HG03571 (cell line): ENCODE results near the gene INTS14.
"Not testable (repeated sequence)": the region's sequence is repeated elsewhere in the genome, so short reads cannot be mapped to it uniquely, and the experiment has no call there.

Experiments used
- ATAC-seq: cut with Tn5 transposase; IDR thresholded peaks from one replicate; pipeline ENCODE4 v1.9.1; 2021; ENCODE audit not compliant: unreplicated experiment

INTS14 gene

DNA sequence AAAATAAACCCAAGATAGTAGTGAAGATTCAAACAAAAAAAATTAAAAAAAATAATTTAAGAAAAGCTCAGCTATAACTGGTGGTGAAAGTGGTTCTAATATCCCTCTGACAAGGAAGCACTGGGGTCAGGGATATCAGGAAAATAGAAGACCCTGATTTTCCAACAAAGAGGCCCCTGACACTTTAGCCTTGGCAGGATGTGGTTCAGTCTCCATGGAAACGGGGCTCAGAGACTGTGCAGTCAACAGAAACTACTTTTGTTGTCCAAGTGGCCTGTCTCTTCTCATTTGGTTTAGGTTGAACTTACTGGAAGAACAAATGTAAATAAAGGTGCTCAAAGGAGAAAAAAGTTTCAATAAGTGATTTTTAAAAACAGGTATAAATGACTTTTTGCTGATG is 27.2 kb downstream of the INTS14 start:
- no peak for ATAC-seq

DNA sequence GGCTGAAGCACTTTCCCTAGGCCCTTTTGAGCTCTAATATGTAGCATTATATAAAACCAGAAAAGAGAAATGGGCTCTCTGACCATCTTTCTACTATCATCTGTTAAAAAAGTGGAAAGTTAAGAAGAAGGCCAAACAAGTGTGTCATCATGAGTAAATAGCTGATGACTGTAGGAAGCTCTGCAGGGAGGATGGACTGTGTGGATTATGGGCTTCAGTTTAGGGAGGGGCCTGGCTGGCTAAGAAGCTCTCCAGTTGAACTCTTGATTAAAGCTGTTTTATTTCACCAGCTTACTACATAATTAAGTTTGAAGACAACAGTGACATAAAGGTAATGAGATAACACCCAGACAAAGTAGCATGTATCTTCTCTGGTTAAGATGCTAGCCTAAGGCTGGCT is 30.6 kb downstream of the INTS14 start:
- no peak for ATAC-seq

DNA sequence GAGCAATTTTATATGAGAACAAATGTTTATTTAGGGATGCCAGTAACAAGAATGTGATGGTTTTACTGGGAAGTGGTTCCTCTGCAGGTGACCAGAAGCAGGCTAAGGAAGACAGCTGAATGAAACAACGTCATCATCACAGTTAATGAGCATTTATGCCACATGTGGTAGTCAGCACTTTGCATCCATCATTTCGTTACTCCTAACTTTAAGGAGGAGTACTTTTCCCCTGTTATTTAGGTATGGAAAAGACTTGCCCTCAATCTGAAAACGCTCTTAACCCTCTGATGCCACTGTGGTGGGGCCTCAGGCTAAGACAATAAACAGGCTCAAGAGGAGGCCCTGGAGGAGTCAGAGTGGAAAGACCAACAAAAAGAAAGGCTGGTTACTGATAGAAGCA is 31.2 kb downstream of the INTS14 start:
- ATAC-seq: no peak

DNA sequence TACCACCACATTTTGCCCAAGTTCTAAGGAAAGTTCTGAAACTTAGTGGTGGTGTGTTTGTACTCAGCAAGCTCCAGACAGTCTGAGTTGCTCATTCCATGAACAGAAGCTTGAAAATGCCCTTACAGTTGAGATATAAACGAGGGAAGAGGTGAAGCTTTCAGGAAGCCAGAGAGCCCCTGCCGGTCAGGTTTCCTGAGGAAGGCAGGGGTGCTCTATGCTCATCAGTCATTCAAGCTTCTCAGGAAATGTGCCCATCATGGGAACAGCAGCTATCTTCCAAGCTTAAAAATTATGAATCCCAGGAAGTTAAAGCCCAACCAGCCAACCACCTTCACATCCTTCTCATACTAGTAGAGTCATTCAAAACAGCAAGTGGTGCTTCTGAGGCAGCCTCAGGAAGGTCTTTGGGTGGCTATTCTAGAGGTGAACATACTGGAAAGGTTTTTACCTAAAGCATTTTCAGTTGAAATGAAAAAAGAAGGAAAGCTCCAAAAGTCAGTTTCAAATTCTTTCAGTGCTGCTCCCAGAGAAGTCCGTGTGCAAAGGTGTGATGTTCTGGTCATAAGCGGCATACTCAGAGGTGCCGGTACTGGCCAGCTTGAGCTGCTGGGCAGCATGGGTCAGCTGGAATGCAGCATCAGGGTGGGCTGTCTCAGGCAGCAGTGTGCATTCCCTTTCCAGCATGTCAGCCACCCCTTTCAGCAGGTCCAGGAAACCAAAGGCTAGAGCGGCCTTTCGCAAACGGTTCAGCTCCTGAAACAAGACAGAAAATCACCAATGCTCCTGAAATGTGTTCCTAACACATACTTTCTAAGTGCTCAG is 31.8 kb downstream of the INTS14 start:
- no peak for ATAC-seq

DNA sequence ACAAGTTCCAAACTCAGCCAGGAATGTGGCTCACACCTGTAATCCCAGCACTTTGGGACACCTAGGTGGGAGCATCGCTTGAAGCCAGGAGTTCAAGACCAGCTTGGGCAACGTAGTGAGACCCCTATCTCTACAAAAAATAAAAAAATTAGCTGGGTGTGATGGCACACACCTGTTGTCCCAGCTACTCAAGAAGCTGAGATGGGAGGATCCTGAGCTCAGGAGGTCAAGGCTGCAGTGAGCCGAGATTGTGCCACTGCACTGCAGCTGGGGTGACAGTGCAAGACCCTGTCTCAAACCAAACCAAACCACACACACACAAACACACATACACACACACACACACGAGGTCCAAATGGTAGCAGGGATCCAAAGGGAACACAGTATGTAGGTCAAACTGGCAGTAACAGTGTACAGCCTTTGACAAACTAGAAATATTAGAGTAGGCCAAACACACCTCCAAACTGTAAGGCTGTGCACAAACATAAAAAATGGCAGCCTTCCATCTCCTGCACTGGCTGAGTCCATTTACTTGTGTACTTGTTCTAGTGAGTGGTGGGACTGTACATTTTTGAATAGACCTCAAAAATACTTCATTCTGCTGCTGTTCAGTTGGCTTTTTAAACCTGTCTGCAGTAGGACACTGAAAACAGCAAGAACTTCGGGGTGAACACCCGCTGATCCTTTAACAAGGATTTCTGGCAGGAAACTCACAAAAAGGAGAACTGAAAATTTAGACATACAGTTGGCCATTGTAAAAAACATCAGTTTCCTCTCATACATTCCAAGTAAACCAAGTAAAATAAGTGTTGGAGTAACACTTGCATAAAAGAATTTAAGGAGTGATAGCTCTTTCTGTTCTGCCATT is 33.6 kb downstream of the INTS14 start:
- ATAC-seq: no peak

DNA sequence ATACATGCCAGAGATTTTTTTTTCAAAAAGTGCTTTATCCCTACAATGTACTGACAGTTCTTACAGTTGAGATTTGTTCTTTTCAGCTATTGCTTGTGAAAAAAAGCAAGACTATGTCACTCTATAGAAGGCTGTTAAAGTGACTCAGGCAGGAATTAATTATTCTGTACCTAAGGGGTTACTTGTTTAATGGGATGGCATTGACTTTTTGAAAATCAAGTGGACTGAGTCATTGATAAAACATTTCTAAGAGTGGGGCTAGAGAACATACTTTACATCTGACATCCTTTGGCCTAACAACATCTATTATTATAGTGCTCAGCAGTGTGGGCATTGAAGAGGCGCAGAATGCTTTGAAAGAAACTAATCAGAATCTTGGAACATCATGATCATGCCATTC is 34.3 kb downstream of the INTS14 start:
- no peak for ATAC-seq

DNA sequence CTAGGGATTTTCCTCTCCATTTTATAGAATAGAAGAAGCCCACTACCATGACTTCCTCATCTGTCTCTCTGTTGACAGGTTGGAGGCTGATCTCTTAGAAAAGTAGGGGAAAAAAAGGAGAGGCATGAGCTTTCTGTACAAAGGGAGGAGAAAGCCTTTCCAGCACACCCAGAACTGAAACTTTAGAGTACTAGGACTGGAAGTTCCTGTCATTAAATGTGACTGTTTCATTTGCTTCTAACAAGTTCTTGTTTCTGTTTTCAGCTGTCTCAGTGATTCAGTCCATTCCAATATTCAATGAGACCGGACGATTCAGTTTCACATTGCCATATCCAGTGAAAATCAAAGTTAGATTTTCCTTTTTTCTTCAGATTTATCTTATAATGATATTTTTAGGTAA is 39.0 kb downstream of the INTS14 start:
- ATAC-seq: no peak

DNA sequence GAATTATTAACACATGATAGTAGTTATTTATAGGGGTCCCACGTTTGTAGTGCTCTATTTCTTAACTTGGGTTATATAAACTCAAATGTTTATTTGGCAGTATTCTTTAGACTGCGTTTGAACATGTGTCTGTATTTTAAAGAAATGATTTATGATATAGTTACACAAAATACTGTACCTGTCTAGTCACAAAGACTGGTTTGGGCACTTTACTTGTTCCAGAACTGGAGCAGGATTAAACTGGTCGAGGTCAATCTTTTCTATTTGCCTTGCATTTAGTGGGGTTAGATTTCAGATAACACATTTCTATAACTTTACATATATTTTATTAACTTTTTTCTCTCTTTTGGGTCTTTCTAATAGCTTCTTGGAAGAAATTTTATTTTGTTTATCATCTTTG is 41.2 kb downstream of the INTS14 start:
- no peak for ATAC-seq

DNA sequence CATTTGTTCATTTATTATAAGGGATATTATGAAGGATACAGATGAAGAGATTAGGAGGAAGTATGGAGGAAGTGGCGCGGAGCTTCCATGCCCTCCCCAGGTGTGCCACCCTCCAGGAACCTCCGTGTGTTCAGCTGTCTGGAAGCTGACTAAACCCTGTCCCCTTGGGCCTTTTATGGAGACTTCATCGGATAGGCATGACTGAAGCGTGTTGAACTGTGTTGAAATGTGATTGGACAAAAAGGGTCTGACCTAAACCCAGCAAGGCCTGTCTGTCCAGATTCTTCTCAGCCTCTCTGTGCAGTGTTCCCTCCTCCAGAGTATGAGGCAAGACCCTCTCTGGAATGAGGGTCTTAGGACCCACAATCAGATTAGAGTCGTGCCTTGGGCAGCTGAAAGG is 49.0 kb downstream of the INTS14 start:
- no peak for ATAC-seq

DNA sequence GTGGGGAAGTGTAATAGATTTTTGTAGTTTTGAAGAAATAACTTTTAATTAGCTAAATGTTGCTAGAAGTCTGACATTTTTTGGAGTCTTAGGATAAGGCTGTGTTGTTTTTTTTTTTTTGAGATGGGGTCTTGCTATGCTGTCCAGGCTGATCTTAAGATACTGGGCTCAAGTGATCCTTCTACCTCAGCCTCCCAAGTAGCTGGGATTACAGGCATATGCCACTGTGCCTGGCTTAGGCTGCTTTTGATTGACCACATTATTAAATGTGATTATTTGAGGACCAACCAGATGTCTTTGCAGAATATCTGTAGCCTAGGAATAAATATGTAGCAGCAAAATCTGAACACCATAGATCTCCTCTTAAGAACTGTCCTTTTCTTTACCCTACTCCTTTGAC is 51.0 kb downstream of the INTS14 start:
- ATAC-seq: no peak

DNA sequence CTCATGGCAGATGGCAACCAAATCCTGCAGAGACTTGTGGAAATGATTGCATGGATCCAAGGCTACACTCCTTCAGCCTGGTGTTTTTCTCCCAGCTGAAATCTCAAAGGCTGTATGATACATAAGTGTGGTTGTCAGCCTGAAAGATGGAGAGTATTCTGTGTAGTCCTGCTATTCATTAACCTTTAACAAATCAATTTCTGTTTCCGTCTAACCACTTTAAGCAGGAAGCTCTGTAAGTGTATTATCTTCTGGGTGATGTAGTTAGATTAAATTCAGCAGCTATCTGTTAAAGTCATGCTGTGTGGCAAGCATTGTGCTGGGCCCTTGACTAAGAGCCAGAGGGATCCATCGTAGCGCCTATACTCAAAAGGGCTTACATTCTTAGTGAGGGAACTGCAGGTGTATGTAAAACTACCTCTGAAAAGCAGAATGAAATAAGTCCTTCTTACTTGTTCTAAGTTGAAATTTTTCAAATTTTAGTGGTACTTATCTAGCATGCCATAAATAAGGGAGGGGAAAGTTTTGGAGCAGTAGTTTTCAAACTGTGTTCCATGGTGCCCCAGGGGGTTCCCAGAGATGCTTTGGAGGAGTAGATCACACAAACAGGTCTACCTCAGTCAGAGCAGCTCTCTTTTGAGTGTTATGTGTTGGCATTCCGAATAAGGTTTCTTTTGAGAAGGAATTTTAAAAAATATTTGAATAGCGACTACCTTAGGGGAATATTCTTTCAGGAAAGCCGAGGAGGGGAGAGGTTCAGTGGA is 51.8 kb downstream of the INTS14 start:
- ATAC-seq: no peak

DNA sequence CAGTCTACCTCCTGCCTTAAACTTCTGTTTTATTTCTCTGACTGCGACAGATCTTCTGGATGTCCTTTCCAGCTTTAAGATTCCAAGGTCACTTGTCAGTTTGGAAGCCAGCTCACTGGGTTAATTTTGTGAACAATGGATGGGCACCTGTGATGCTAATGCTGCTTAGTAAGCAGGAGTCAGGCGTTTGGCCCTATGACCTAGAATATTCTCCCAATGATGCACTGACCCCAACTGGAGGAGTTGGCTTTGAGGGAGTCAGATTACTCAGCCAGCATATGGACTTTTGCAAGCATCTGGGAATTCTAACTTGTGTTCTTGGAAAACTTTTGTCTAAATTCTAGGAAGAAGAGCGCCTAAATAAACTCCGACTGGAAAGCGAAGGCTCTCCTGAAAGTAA is 52.6 kb downstream of the INTS14 start:
- ATAC-seq: no peak

DNA sequence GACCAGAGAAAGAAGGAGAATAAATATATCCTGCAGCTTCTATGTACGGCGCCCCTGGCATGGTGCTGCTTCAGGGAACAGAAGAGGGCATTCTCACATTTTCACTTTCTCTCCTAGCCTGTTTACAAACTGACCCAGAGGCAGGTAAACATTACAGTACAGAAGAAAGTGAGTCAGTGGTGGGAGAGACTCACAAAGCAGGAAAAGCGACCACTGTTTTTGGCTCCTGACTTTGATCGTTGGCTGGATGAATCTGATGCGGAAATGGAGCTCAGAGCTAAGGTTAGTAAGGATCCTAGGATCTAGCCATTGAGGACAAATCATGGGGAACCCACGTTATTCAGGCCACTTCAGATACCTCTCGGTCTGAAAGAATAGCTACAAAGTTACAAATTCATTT is 54.3 kb downstream of the INTS14 start:
- ATAC-seq: no peak

DNA sequence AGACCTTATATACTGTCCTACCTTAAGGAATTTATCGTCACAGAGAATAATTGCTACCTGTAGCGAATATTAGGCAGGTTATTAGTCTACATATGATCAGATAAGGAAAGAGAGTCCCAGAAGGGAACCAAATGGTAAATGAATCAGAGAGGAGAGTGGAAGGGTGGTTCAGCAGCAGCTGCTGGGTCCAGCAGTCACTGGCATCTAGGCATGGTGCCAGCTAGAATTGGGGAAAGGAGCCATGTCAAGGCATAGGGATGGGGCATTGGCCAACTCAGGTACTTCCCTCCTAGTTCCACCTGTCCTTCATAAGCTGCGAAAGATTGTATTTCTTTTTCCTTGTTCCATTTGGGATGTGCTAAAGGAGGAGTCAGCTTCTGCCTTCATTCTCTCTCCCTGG is 57.2 kb downstream of the INTS14 start:
- no peak for ATAC-seq

DNA sequence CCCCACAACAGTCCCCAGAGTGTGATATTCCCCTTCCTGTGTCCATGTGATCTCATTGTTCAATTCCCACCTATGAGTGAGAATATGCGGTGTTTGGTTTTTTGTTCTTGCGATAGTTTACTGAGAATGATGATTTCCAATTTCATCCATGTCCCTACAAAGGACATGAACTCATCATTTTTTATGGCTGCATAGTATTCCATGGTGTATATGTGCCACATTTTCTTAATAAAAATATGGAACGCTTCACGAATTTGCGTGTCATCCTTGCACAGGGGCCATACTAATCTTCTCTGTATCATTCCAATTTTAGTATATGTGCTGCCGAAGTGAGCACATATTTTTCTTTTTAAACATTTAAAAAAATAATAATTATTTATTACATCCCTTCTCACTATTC is 58.1 kb downstream of the INTS14 start:
- not testable (repeated sequence) for ATAC-seq

DNA sequence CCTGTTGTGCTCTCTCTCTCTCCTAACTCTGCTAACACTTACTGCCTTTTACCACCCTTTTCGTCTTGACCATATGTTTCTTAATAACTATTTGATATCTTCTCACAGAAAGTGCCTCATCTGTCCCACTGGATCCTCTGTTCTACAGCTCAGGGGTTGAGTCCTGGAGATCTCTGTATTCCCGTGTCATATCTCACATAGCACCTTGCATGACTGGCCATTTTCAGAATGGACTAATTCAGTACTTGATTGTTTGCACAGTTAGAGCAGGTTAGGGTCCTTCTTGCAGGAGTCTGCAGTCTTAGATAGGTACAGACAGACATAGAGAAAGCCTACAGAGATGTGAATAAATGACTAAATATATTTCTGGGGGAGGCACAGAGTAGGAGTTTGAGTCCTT is 59.7 kb downstream of the INTS14 start:
- no peak for ATAC-seq

DNA sequence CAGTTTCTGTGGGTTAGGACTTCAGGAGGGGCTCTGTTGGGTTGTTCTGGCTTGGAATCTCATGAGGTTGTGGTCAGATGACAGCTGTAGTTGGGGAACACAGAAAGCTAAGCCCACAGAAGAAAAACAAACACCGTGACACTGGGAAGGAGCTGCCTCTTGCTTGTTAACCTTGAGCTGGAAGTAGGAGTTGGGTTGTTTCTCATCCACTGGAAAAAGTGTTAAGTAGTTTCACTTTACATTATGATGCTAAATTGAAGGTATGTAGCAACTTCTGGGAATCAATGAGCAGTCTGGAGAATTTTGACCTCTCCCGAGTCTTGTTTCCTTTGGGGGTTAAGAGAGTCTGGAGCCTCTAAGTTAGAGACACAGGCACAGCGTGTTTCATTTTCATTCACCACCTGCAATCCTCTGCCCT is 60.2 kb downstream of the INTS14 start:
- ATAC-seq: no peak

DNA sequence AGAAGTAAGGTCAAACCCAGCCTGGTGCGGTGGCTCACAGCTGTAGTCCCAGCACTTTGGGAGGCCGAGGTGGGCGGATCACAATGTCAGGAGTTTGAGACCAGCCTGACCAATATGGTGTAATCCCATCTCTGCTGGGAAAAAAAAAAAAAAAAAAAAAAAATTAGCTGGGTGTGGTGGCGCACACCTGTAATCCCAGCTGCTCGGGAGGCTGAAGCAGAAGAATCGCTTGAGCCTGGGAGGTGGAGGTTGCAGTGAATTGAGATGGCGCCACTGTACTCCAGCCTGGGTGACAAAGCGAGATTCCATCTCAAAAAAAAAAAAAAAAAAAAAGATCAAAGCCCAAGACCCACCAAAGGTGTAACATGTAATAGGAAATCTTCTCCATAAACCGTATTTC is 61.6 kb downstream of the INTS14 start:
- ATAC-seq: not testable (repeated sequence)

DNA sequence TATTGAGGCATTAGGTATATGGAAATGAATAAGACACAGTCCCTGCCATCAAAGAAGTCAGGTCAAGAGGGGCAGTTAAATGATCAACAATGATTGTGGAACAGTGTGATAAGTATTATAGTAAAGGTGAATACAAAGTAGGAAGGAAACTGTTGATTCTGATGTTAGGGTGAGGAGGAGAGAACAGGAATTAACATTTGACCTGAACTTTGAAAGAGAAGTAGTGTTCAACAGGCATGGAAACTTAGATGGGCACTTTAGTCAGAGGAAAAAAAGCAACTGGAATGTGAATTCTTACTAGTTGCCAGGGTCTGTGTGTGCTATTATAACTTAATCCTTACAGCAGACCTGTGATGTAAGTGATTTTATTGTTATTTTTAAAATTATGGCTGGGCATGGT is 63.1 kb downstream of the INTS14 start:
- no peak for ATAC-seq

DNA sequence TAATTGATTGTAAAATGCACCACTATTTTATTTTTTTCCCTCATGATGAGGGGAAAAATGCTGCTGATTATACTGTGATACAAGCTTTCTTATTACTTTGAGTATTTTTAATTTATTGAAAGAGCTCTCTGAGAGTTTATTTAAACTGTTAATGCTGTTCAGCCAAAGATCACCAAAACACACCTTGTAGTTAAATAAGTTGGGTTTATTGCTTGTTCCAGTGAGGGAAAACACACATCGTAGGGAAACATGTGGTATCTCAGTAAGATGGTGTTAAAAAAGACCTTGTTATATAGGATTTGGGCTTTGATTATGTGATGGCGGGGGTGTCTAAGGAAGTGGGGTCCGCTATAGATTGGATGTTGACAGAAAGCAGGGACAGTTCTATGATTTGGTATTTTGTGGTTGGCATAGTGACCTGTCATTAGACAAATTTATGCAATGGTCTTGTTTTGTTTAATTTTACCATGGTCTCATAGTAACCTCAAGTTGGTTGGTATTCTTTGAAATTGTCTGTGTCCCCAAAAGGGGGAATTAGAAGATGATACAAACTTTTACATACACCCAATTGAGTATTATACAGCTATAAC is 69.6 kb downstream of the INTS14 start:
- ATAC-seq: no peak

DNA sequence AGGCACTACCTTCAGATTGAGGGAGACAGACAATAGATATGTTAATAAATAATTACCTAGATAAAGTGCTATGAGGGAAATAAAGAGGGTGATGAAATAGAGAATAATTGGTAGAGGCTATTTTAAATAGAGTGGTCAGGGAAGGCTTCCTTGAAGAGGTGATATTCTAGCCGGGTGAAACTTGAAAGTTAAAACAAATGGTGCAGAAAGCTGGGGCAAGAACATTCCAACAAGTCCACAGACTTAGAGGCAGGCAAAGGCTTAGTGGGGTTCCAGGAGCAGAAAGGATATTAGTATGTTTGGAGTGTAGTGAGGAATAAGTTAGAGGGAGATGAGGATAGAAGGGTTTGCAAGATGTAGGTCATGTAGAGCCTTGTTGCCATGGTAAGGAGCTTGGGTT is 70.6 kb downstream of the INTS14 start:
- no peak for ATAC-seq
